DOHH2 (cell line): ENCODE data around the gene CARMIL1.

Experiments
- H3F3A ChIP-seq: fragments of 200-600 bp; sonication (generic), shearing (Covaris generic); 2 replicates; pipeline ENCODE4 v1.6.0; 2016; ENCODE audit warnings: antibody characterized with exemption, mild to moderate bottlenecking; ENCODE audit not compliant: control insufficient read depth, insufficient read depth
- H3K27ac ChIP-seq: fragments of 200-600 bp; sonication (generic); 2 replicates; pipeline ENCODE4 v1.5.1; 2014; ENCODE audit warnings: low read depth, mild to moderate bottlenecking, low read length, moderate library complexity
- H3K27me3 ChIP-seq: fragments of 200-600 bp; sonication (generic); 2 replicates; pipeline ENCODE4 v1.6.1; 2014; ENCODE audit warnings: mild to moderate bottlenecking, low read length, mixed read lengths; ENCODE audit not compliant: control insufficient read depth
- H3K36me3 ChIP-seq: fragments of 200-600 bp; sonication (generic); 2 replicates; pipeline ENCODE4 v1.6.1; 2014; ENCODE audit warnings: mild to moderate bottlenecking, low read length, moderate library complexity, mixed read lengths; ENCODE audit not compliant: control insufficient read depth
- H3K4me1 ChIP-seq: fragments of 200-600 bp; sonication (generic); 2 replicates; pipeline ENCODE4 v1.6.1; 2014; ENCODE audit warnings: mild to moderate bottlenecking, low read length, mixed read lengths; ENCODE audit not compliant: control insufficient read depth
- H3K4me2 ChIP-seq: fragments of 200-600 bp; sonication (generic); 2 replicates; pipeline ENCODE4 v1.6.0; 2014; ENCODE audit warnings: mild to moderate bottlenecking, low read length, moderate library complexity
- H3K4me3 ChIP-seq: fragments of 200-600 bp; sonication (generic); 2 replicates; pipeline ENCODE4 v1.5.1; 2014; ENCODE audit warnings: mild to moderate bottlenecking, low read length, mixed read lengths
- H3K79me2 ChIP-seq: fragments of 200-600 bp; sonication (generic); 2 replicates; pipeline ENCODE4 v1.6.1; 2014; ENCODE audit warnings: mild to moderate bottlenecking, low read length, mixed read lengths; ENCODE audit not compliant: control insufficient read depth
- H3K9me2 ChIP-seq: fragments of 200-600 bp; sonication (generic); replicated peaks from 2 replicates; pipeline ENCODE4 v1.6.1; 2014; ENCODE audit warnings: mild to moderate bottlenecking, low read length, mixed read lengths; ENCODE audit not compliant: control insufficient read depth
- H3K9me3 ChIP-seq: fragments of 200-600 bp; sonication (generic); 2 replicates; pipeline ENCODE4 v1.6.1; 2014; ENCODE audit warnings: antibody characterized with exemption, low read length, mixed read lengths; ENCODE audit not compliant: control insufficient read depth, insufficient read depth
- H4K20me1 ChIP-seq: fragments of 200-600 bp; sonication (generic); 2 replicates; pipeline ENCODE4 v1.6.0; 2014; ENCODE audit warnings: low read depth, mild to moderate bottlenecking, antibody characterized with exemption, low read length, moderate library complexity; ENCODE audit not compliant: control insufficient read depth, insufficient read depth
- CTCF ChIP-seq: fragments of 200-600 bp; sonication (generic); IDR thresholded peaks from one replicate; pipeline ENCODE4 v1.5.1; 2014; ENCODE audit warnings: antibody characterized with exemption, mild to moderate bottlenecking, low read depth, low read length; ENCODE audit not compliant: poor library complexity, severe bottlenecking
- EZH2phosphoT487 ChIP-seq: fragments of 200-600 bp; sonication (generic); IDR thresholded peaks from 2 replicates; pipeline ENCODE4 v1.6.1; 2017; ENCODE audit warnings: borderline replicate concordance, mild to moderate bottlenecking, antibody characterized with exemption, low read length, moderate library complexity, mixed read lengths

The CARMIL1 gene

GRCh38 chr6:25637960-25638434, 358.8 kb downstream of the CARMIL1 start:
- no peaks in the 10 kb centered on the region for H3F3A ChIP-seq
- H4K20me1 ChIP-seq = no peaks in the 10 kb centered on the region

GRCh38 chr6:25639653-25640052, 360.5 kb downstream of the CARMIL1 start:
- Histone ChIP-seq H3K9me3 (no peaks in the 10 kb centered on the region), H3K79me2 (no peaks in the 10 kb centered on the region), H3K9me2 (no peaks in the 10 kb centered on the region), H3K4me3 (no peak overlapping the region), H3F3A (no peaks in the 10 kb centered on the region), H4K20me1 (no peaks in the 10 kb centered on the region), H3K36me3 (no peaks in the 10 kb centered on the region), H3K4me2 (no peak overlapping the region), H3K4me1 (no peaks in the 10 kb centered on the region), H3K27ac (no peak overlapping the region), H3K27me3 (peaks cover 19% of the 10 kb centered on the region)
- no peak for TF ChIP-seq CTCF
- TF ChIP-seq EZH2phosphoT487 = no peak

More at GRCh38 chr6:25637960-25638434, 358.8 kb downstream of the CARMIL1 start:
- Histone ChIP-seq H3K9me2 (no peaks in the 10 kb centered on the region), H3K27ac (no peak overlapping the region), H3K4me3 (no peak overlapping the region), H3K4me2 (no peak overlapping the region), H3K36me3 (no peaks in the 10 kb centered on the region), H3K9me3 (no peaks in the 10 kb centered on the region), H3K79me2 (no peaks in the 10 kb centered on the region), H3K4me1 (no peaks in the 10 kb centered on the region), H3K27me3 (peaks cover 20% of the 10 kb centered on the region; the same call in 1 of the 2 replicates)
- TF ChIP-seq CTCF (no peak), EZH2phosphoT487 (no peak)

- Histone ChIP-seq H3F3A (no peaks in the 10 kb centered on the region), H3K9me3 (no peaks in the 10 kb centered on the region), H3K27ac (no peak overlapping the region), H3K4me1 (no peaks in the 10 kb centered on the region), H4K20me1 (no peaks in the 10 kb centered on the region), H3K9me2 (no peaks in the 10 kb centered on the region), H3K4me2 (no peak overlapping the region), H3K79me2 (no peaks in the 10 kb centered on the region), H3K4me3 (no peak overlapping the region), H3K27me3 (peaks cover 19% of the 10 kb centered on the region), H3K36me3 (no peaks in the 10 kb centered on the region)
- no peak for TF ChIP-seq CTCF
- no peak for TF ChIP-seq EZH2phosphoT487
Observed at GRCh38 chr6:25640446-25640845, 361.3 kb downstream of the CARMIL1 start.

- Histone ChIP-seq H4K20me1 (no peaks in the 10 kb centered on the region), H3K27ac (no peak overlapping the region), H3K4me3 (no peak overlapping the region), H3K4me1 (no peaks in the 10 kb centered on the region), H3K9me3 (no peaks in the 10 kb centered on the region), H3K79me2 (no peaks in the 10 kb centered on the region), H3K27me3 (peaks cover 22% of the 10 kb centered on the region), H3F3A (no peaks in the 10 kb centered on the region), H3K36me3 (no peaks in the 10 kb centered on the region), H3K9me2 (no peaks in the 10 kb centered on the region), H3K4me2 (no peak overlapping the region)
- TF ChIP-seq CTCF (no peak), EZH2phosphoT487 (no peak)
Observed at GRCh38 chr6:25640891-25641290, 361.7 kb downstream of the CARMIL1 start.
